WTC11 (cell line): ENCODE data around the gene PPDPF. TPM values are rescaled to one million over a fixed set of nuclear protein-coding genes. Genes with fewer than 3 reads are reported as not detected.

Experiments used
- ATAC-seq: fragments of 200-7000 bp; cut with Tn5 transposase; 2 replicates; pipeline ENCODE4 v1.10.0; 2021; ENCODE audit warnings: mild to moderate bottlenecking, moderate library complexity
- CTCF ChIA-PET: fragments of 300-600 bp; sonication (Branson Sonifier 250); formaldehyde crosslinking; loops from one replicate; lab custom pipeline; 2021; ENCODE audit warnings: antibody characterized with exemption; lab: Charles Lee
- POLR2A ChIA-PET: fragments of 350-600 bp; sonication (Branson Sonifier 250); formaldehyde crosslinking; loops from one replicate; lab custom pipeline; 2021; ENCODE audit warnings: antibody characterized with exemption; lab: Charles Lee
- DNase-seq: peaks from one replicate; pipeline ENCODE4 v3.0.0; 2021; ENCODE audit warnings: low spot score
- H3K27ac Mint-ChIP-seq: 2 replicates; pipeline ENCODE4 v1.8.0; 2021; ENCODE audit warnings: mixed read lengths
- H3K27me3 Mint-ChIP-seq: 2 replicates; pipeline ENCODE4 v1.8.0; 2021; ENCODE audit warnings: low read depth, mild to moderate bottlenecking, moderate library complexity, mixed read lengths
- H3K36me3 Mint-ChIP-seq: 2 replicates; pipeline ENCODE4 v1.8.0; 2021; ENCODE audit warnings: mixed read lengths
- H3K4me1 Mint-ChIP-seq: 2 replicates; pipeline ENCODE4 v1.8.0; 2022; ENCODE audit warnings: mixed read lengths
- H3K4me3 Mint-ChIP-seq: 2 replicates; pipeline ENCODE4 v1.8.0; 2021; ENCODE audit warnings: mild to moderate bottlenecking, moderate library complexity, mixed read lengths
- H3K9me3 Mint-ChIP-seq: 2 replicates; pipeline ENCODE4 v1.8.0; 2021; ENCODE audit warnings: mixed read lengths
- ATF1 ChIP-seq: sonication (generic); formaldehyde crosslinking; IDR thresholded peaks from 2 replicates; pipeline ENCODE4 v1.8.1; 2023; ENCODE audit warnings: mild to moderate bottlenecking, moderate library complexity, missing genetic modification reagents
- ESRRA ChIP-seq: sonication (generic); formaldehyde crosslinking; IDR thresholded peaks from 2 replicates; pipeline ENCODE4 v1.8.1; 2022; ENCODE audit warnings: mild to moderate bottlenecking, missing genetic modification reagents, borderline replicate concordance
- NFYB ChIP-seq: sonication (generic); formaldehyde crosslinking; conservative IDR thresholded peaks from 2 replicates; pipeline ENCODE4 v1.8.0; 2022; ENCODE audit warnings: low read depth, missing genetic modification reagents
- SMAD4 ChIP-seq: sonication (generic); formaldehyde crosslinking; IDR thresholded peaks from 2 replicates; pipeline ENCODE4 v1.8.0; 2022; ENCODE audit warnings: mild to moderate bottlenecking, missing genetic modification reagents
- TCF7 ChIP-seq: sonication (generic); formaldehyde crosslinking; IDR thresholded peaks from 2 replicates; pipeline ENCODE4 v1.8.0; 2022; ENCODE audit warnings: mild to moderate bottlenecking, low read depth, missing genetic modification reagents, moderate library complexity
- ZNF232 ChIP-seq: sonication (generic); formaldehyde crosslinking; IDR thresholded peaks from 2 replicates; pipeline ENCODE4 v1.8.0; 2022; ENCODE audit warnings: mild to moderate bottlenecking, missing genetic modification reagents
- ZNF423 ChIP-seq: fragments of 250-450 bp; sonication (Bioruptor Pico); IDR thresholded peaks from 2 replicates; pipeline ENCODE4 v2.1.2; 2022; ENCODE audit warnings: mild to moderate bottlenecking, moderate library complexity
- total RNA-seq: library from RNA; stranded (reverse); gene quantifications from 3 replicates; pipeline ENCODE4 v1.2.3, GENCODE V29; 2021
- TF ChIP-seq, protein P1 (sequence below): sonication (generic); formaldehyde crosslinking; IDR thresholded peaks from 2 replicates; pipeline ENCODE4 v1.8.0; 2022; ENCODE audit warnings: mild to moderate bottlenecking, missing genetic modification reagents
- TF ChIP-seq, protein P2 (sequence below): fragments of 250-450 bp; sonication (Bioruptor Pico); conservative IDR thresholded peaks from 2 replicates; pipeline ENCODE4 v1.9.0; 2021; ENCODE audit warnings: mild to moderate bottlenecking
- TF ChIP-seq, protein P3 (sequence below): sonication (generic); formaldehyde crosslinking; conservative IDR thresholded peaks from 2 replicates; pipeline ENCODE4 v1.8.1; 2022; ENCODE audit warnings: mild to moderate bottlenecking, missing genetic modification reagents
- TF ChIP-seq, protein P4 (sequence below): sonication (generic); formaldehyde crosslinking; IDR thresholded peaks from 2 replicates; pipeline ENCODE4 v1.8.0; 2023; ENCODE audit warnings: missing genetic modification reagents, mild to moderate bottlenecking, borderline replicate concordance
- TF ChIP-seq, protein P5 (sequence below): sonication (generic); formaldehyde crosslinking; IDR thresholded peaks from 2 replicates; pipeline ENCODE4 v1.8.0; 2023; ENCODE audit warnings: missing genetic modification reagents
- TF ChIP-seq, protein P6 (sequence below): fragments of 250-450 bp; sonication (Bioruptor Pico); IDR thresholded peaks from 2 replicates; pipeline ENCODE4 v1.9.0; 2021; ENCODE audit warnings: mild to moderate bottlenecking, borderline replicate concordance
- TF ChIP-seq, protein P7 (sequence below): fragments of 250-450 bp; sonication (Bioruptor Pico); IDR thresholded peaks from 2 replicates; pipeline ENCODE4 v1.8.0; 2021; ENCODE audit warnings: mild to moderate bottlenecking
- TF ChIP-seq, protein P8 (sequence below): sonication (generic); formaldehyde crosslinking; IDR thresholded peaks from 2 replicates; pipeline ENCODE4 v1.8.1; 2023; ENCODE audit warnings: mild to moderate bottlenecking, missing genetic modification reagents

PPDPF gene
- total RNA-seq, 1 experiment from 2014 or later, result 170 TPM

DNA sequence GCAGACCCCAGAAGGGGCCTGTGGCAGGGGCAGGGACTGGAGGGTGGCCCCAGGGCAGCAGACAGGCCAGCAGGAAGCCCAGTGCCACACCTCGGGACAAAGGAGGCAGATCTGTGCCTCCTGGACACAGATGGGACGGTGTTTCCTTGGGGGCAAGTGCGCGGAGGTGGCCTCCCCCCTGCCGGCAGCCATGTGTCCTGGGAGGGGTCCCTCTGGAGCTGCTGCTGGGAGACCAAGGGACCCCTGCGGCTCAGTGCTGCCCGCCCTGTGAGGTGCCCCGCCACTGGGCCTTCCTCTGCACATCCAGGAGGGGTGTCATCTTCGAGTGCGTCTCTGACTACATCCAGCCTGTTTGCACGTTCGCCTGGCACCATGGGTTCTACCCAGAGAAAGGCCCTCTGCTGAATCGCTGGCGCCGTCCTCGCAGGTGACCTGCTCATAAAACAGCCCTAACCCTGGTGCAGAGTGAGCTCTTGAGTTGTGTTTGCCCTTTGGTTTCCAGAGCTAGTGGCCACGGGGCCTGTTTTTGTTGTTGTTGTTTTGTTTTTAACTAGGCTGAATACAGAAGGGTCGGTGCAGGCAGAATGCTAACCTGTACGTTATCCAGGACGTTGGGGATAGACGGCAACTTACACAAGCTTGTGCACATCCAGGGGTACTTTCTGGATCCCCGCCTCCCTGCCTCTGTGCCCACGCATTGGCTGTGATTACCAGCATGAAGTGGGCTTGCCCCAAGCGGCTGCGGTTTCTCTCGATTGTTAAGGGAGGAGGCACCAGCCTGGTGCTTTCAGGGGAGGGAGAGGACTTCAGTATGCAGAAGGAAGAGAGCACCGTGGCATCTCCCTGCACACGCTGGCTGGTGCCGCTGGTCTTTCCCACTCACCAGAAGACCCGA lies 46.8 kb upstream of the PPDPF start:
- POLR2A ChIA-PET, result no interaction called here
- H3K27me3 Mint-ChIP-seq, result peaks cover 11% of the 10 kb centered on the region
- CTCF ChIA-PET, result interaction anchor here (1.0 to 1.7 kb wide), 4 partner anchors 10 to 37 kb away, joined by 3 to 8 read pairs (median 6); no protein-coding TSS in a partner anchor
- H3K27ac Mint-ChIP-seq, result no peak overlapping the region
- DNase-seq, result no peak
- H3K9me3 Mint-ChIP-seq, result no peaks in the 10 kb centered on the region
- TF ChIP-seq ZNF232 (no peak), ESRRA (CRISPR knock-in tag) (no peak), ZNF423 (CRISPR knock-in tag) (no peak), ATF1 (no peak), TCF7 (no peak), SMAD4 (no peak), NFYB (CRISPR knock-in tag) (no peak)
- TF ChIP-seq, protein P1, sequence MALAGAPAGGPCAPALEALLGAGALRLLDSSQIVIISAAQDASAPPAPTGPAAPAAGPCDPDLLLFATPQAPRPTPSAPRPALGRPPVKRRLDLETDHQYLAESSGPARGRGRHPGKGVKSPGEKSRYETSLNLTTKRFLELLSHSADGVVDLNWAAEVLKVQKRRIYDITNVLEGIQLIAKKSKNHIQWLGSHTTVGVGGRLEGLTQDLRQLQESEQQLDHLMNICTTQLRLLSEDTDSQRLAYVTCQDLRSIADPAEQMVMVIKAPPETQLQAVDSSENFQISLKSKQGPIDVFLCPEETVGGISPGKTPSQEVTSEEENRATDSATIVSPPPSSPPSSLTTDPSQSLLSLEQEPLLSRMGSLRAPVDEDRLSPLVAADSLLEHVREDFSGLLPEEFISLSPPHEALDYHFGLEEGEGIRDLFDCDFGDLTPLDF (CRISPR knock-in tag), result no peak
- TF ChIP-seq, protein P2, sequence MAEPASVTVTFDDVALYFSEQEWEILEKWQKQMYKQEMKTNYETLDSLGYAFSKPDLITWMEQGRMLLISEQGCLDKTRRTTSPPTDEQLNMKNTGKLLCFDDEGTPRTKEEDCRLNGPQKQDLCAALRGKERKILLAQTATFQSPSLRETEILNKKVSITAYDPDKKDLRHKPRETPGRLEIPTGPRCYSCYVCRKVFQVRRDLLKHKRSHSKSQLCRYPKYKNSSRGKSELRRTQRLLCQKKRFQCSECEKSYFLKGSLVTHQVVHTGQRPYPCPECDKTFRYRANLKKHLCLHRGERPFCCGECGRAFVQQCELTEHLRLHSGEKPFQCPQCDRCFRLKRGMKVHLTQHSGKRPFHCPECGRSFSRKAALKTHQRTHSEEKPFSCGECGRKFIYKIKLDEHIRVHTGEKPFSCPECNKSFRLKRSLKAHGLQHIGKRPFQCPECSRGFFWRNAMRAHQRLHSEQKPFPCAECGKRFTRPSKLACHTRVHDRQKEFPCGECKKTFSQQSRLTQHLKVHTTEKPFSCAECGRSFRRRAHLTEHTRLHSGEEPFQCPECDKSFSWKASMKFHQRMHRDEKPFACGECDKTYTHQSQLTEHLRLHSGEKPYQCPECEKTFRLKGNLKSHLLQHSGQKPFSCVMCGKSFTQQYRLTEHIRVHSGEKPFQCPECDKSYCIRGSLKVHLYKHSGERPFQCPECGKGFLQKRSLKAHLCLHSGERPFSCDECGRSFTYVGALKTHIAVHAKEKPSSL (CRISPR knock-in tag), result no peak
- TF ChIP-seq, protein P3, sequence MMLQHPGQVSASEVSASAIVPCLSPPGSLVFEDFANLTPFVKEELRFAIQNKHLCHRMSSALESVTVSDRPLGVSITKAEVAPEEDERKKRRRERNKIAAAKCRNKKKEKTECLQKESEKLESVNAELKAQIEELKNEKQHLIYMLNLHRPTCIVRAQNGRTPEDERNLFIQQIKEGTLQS (CRISPR knock-in tag), result no peak
- TF ChIP-seq, protein P4, sequence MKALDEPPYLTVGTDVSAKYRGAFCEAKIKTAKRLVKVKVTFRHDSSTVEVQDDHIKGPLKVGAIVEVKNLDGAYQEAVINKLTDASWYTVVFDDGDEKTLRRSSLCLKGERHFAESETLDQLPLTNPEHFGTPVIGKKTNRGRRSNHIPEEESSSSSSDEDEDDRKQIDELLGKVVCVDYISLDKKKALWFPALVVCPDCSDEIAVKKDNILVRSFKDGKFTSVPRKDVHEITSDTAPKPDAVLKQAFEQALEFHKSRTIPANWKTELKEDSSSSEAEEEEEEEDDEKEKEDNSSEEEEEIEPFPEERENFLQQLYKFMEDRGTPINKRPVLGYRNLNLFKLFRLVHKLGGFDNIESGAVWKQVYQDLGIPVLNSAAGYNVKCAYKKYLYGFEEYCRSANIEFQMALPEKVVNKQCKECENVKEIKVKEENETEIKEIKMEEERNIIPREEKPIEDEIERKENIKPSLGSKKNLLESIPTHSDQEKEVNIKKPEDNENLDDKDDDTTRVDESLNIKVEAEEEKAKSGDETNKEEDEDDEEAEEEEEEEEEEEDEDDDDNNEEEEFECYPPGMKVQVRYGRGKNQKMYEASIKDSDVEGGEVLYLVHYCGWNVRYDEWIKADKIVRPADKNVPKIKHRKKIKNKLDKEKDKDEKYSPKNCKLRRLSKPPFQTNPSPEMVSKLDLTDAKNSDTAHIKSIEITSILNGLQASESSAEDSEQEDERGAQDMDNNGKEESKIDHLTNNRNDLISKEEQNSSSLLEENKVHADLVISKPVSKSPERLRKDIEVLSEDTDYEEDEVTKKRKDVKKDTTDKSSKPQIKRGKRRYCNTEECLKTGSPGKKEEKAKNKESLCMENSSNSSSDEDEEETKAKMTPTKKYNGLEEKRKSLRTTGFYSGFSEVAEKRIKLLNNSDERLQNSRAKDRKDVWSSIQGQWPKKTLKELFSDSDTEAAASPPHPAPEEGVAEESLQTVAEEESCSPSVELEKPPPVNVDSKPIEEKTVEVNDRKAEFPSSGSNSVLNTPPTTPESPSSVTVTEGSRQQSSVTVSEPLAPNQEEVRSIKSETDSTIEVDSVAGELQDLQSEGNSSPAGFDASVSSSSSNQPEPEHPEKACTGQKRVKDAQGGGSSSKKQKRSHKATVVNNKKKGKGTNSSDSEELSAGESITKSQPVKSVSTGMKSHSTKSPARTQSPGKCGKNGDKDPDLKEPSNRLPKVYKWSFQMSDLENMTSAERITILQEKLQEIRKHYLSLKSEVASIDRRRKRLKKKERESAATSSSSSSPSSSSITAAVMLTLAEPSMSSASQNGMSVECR (CRISPR knock-in tag), result no peak
- TF ChIP-seq, protein P5, sequence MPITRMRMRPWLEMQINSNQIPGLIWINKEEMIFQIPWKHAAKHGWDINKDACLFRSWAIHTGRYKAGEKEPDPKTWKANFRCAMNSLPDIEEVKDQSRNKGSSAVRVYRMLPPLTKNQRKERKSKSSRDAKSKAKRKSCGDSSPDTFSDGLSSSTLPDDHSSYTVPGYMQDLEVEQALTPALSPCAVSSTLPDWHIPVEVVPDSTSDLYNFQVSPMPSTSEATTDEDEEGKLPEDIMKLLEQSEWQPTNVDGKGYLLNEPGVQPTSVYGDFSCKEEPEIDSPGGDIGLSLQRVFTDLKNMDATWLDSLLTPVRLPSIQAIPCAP (CRISPR knock-in tag), result no peak
- TF ChIP-seq, protein P6, sequence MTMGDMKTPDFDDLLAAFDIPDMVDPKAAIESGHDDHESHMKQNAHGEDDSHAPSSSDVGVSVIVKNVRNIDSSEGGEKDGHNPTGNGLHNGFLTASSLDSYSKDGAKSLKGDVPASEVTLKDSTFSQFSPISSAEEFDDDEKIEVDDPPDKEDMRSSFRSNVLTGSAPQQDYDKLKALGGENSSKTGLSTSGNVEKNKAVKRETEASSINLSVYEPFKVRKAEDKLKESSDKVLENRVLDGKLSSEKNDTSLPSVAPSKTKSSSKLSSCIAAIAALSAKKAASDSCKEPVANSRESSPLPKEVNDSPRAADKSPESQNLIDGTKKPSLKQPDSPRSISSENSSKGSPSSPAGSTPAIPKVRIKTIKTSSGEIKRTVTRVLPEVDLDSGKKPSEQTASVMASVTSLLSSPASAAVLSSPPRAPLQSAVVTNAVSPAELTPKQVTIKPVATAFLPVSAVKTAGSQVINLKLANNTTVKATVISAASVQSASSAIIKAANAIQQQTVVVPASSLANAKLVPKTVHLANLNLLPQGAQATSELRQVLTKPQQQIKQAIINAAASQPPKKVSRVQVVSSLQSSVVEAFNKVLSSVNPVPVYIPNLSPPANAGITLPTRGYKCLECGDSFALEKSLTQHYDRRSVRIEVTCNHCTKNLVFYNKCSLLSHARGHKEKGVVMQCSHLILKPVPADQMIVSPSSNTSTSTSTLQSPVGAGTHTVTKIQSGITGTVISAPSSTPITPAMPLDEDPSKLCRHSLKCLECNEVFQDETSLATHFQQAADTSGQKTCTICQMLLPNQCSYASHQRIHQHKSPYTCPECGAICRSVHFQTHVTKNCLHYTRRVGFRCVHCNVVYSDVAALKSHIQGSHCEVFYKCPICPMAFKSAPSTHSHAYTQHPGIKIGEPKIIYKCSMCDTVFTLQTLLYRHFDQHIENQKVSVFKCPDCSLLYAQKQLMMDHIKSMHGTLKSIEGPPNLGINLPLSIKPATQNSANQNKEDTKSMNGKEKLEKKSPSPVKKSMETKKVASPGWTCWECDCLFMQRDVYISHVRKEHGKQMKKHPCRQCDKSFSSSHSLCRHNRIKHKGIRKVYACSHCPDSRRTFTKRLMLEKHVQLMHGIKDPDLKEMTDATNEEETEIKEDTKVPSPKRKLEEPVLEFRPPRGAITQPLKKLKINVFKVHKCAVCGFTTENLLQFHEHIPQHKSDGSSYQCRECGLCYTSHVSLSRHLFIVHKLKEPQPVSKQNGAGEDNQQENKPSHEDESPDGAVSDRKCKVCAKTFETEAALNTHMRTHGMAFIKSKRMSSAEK (CRISPR knock-in tag), result no peak
- TF ChIP-seq, protein P7, sequence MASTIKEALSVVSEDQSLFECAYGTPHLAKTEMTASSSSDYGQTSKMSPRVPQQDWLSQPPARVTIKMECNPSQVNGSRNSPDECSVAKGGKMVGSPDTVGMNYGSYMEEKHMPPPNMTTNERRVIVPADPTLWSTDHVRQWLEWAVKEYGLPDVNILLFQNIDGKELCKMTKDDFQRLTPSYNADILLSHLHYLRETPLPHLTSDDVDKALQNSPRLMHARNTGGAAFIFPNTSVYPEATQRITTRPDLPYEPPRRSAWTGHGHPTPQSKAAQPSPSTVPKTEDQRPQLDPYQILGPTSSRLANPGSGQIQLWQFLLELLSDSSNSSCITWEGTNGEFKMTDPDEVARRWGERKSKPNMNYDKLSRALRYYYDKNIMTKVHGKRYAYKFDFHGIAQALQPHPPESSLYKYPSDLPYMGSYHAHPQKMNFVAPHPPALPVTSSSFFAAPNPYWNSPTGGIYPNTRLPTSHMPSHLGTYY, result no peak
- TF ChIP-seq, protein P8, sequence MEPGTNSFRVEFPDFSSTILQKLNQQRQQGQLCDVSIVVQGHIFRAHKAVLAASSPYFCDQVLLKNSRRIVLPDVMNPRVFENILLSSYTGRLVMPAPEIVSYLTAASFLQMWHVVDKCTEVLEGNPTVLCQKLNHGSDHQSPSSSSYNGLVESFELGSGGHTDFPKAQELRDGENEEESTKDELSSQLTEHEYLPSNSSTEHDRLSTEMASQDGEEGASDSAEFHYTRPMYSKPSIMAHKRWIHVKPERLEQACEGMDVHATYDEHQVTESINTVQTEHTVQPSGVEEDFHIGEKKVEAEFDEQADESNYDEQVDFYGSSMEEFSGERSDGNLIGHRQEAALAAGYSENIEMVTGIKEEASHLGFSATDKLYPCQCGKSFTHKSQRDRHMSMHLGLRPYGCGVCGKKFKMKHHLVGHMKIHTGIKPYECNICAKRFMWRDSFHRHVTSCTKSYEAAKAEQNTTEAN (CRISPR knock-in tag), result no peak
- no peak for ATAC-seq
- no peaks in the 10 kb centered on the region for H3K36me3 Mint-ChIP-seq
- peaks cover 36% of the 10 kb centered on the region for H3K4me1 Mint-ChIP-seq
- H3K4me3 Mint-ChIP-seq, result no peak overlapping the region
